ENCODE results near the gene CFAP74. TPM values are rescaled to one million over a fixed set of nuclear protein-coding genes. Genes with fewer than 3 reads are reported as not detected.

The CFAP74 gene
- total and polyA plus RNA-seq, 9 of the 15 experiments (the other 6 are each of a cell fraction or from before 2014, with no cell fraction given), result 0.03 to 0.15 (median 0.05) TPM; not detected in 6

DNA sequence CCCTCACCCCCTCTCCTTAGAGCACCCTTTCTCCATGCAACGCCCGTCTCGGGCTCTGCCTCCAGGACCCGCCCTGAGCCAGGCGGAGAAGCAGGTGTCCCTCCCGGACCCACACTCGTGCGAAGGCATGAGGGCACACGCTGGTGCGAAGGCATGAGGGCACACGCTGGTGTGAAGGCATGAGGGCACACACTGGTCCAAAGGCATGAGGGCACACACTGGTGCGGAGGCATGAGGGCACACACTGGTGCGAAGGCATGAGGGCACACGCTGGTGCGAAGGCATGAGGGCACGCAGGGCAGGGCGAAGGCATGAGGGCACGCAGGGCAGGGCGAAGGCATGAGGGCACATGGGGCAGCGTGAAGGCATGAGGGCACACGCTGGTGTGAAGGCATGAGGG lies 78.7 kb downstream of the CFAP74 start:
- H3K36me3 ChIP-seq (ENCODE audit: control insufficient read depth, insufficient read depth, low read length), result no peaks in the 10 kb centered on the region
- intact Hi-C loops (cut with micrococcal nuclease), result no loop called here
- H3K9me1 ChIP-seq (ENCODE audit: control insufficient read depth, insufficient read depth, low read length), result no peaks in the 10 kb centered on the region
- in situ Hi-C loops (cut with MboI), result no loop called here
- no peaks in the 10 kb centered on the region for H3K9me3 ChIP-seq (replicated peaks; ENCODE audit: control insufficient read depth, insufficient read depth, low read depth, low read length)
- FAIRE-seq (no peak), ATAC-seq (no peak), DNase-seq (ENCODE audit: extremely low read depth in 1 of 4, low spot score in 3 of 4) (no peak)
- peaks cover 0 to 88% of the 10 kb centered on the region in 2 experiments; a peak in 2 of 5 replicates for H3K4me1 ChIP-seq (replicated peaks in 1 of 2; ENCODE audit: control insufficient read depth in 2 of 2, insufficient read depth in 2 of 2, low read length in 2 of 2)
- TF ChIP-seq NR3C1 (CRISPR knock-in tag; IDR thresholded peaks at IDR 0.05), result 0 out of 2 replicates have a peak, but pooled peaks have one; percentile 0
- TF ChIP-seq HNRNPL (IDR thresholded peaks at IDR 0.05; ENCODE audit: low read depth, low read length), result peak; percentile 75; the same call in 1 of the 2 replicates
- no peak for TF ChIP-seq HNRNPK (IDR thresholded peaks at IDR 0.05; ENCODE audit: low read depth, low read length, poor library complexity, severe bottlenecking)
- peak; percentile 73; the same call in 1 of the 2 replicates for TF ChIP-seq CBFB (CRISPR knock-in tag; IDR thresholded peaks at IDR 0.05)
- peak; percentile 82; the same call in 1 of the 2 replicates for TF ChIP-seq IRF2 (CRISPR knock-in tag; IDR thresholded peaks at IDR 0.05)
- 30% methylated on average over 21 of the region's 21 CpGs for WGBS (ENCODE audit: insufficient coverage, low coverage, missing lambda C conversion rate)
- no peak overlapping the region for H3K4me3 ChIP-seq
- no peak overlapping the region for H2AFZ ChIP-seq (ENCODE audit: low read depth, low read length)
- H4K20me1 ChIP-seq (replicated peaks; ENCODE audit: control insufficient read depth, insufficient read depth, low read length), result peaks cover 8% of the 10 kb centered on the region
- no peaks in the 10 kb centered on the region for H3K79me2 ChIP-seq (ENCODE audit: control insufficient read depth, insufficient read depth, low read length)
- ChIA-PET CTCF (ENCODE audit: low intra/inter-chr PET ratio) (no interaction called here), POLR2A (interaction anchor here (1.7 kb wide), 1 partner anchor 16 kb away, joined by 9 read pairs; no protein-coding TSS in a partner anchor)
- H3K27me3 ChIP-seq (ENCODE audit: control insufficient read depth in 2 of 2, insufficient read depth in 2 of 2, low read length in 2 of 2), result peaks cover 20 to 62% of the 10 kb centered on the region in 2 experiments; a peak in 4 of 5 replicates
- H3K9ac ChIP-seq (ENCODE audit: insufficient read depth in 1 of 2, low read depth in 2 of 2, low read length in 2 of 2), result no peak overlapping the region
- H3K4me2 ChIP-seq (ENCODE audit: insufficient read depth, low read length), result no peak overlapping the region
- no TSS peak for BruUV-seq (replicated peaks)
- H3K27ac ChIP-seq (ENCODE audit: extremely low read depth, low read depth, low read length), result no peak overlapping the region

DNA sequence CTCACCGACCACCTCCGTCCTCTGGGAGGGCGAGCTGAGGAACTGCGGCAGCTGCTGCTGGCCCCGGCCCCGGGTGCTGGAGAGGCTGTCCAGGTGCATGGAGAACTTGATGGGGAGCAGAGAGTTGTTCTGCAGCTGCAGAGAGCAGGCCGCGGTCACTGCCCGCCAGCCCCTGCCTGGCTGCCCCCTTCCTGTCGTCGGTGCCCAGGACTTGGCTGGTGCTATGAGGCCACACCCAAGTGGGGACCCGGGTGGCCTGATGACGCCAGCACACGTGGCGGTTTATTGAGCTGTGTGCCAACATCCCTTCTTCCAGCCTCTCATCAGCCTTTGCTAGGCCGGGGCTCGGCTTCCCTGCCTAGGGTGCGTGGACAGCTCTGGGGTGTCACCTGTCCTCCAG lies 79.2 kb downstream of the CFAP74 start:
- intact Hi-C loops (cut with micrococcal nuclease), result no loop called here
- CTCF ChIA-PET (ENCODE audit: low intra/inter-chr PET ratio), result no interaction called here
- BruUV-seq (replicated peaks), result no TSS peak

More for the DNA sequence above, 79.2 kb downstream of the CFAP74 start:
- WGBS (ENCODE audit: insufficient coverage, low coverage, missing lambda C conversion rate), result 7% methylated on average over 18 of the region's 18 CpGs
- in situ Hi-C loops (cut with MboI), result no loop called here
- ATAC-seq (no peak), DNase-seq (ENCODE audit: extremely low read depth in 1 of 4, low spot score in 3 of 4) (no peak), FAIRE-seq (no peak)
- no peak overlapping the region for H3K27ac ChIP-seq (ENCODE audit: extremely low read depth, low read depth, low read length)
- no peaks in the 10 kb centered on the region for H3K9me3 ChIP-seq (replicated peaks; ENCODE audit: control insufficient read depth, insufficient read depth, low read depth, low read length)
- H3K4me3 ChIP-seq, result no peak overlapping the region
- peaks cover 19 to 57% of the 10 kb centered on the region in 2 experiments; a peak in 4 of 5 replicates for H3K27me3 ChIP-seq (ENCODE audit: control insufficient read depth in 2 of 2, insufficient read depth in 2 of 2, low read length in 2 of 2)
- no peaks in the 10 kb centered on the region for H3K36me3 ChIP-seq (ENCODE audit: control insufficient read depth, insufficient read depth, low read length)
- no peaks in the 10 kb centered on the region for H3K9me1 ChIP-seq (ENCODE audit: control insufficient read depth, insufficient read depth, low read length)
- no peak overlapping the region for H2AFZ ChIP-seq (ENCODE audit: low read depth, low read length)
- no peak overlapping the region for H3K4me2 ChIP-seq (ENCODE audit: insufficient read depth, low read length)
- no peak for TF ChIP-seq ATF7 (IDR thresholded peaks at IDR 0.05)
- 0 out of 2 replicates have a peak, but pooled peaks have one; percentile 38 for TF ChIP-seq NR3C1 (CRISPR knock-in tag; IDR thresholded peaks at IDR 0.05)
- peaks cover 8% of the 10 kb centered on the region for H4K20me1 ChIP-seq (replicated peaks; ENCODE audit: control insufficient read depth, insufficient read depth, low read length)
- H3K9ac ChIP-seq (ENCODE audit: insufficient read depth in 1 of 2, low read depth in 2 of 2, low read length in 2 of 2), result no peak overlapping the region
- H3K79me2 ChIP-seq (ENCODE audit: control insufficient read depth, insufficient read depth, low read length), result no peaks in the 10 kb centered on the region
- H3K4me1 ChIP-seq (replicated peaks in 1 of 2; ENCODE audit: control insufficient read depth in 2 of 2, insufficient read depth in 2 of 2, low read length in 2 of 2), result peaks cover 2 to 88% of the 10 kb centered on the region in 2 experiments; a peak in 2 of 5 replicates
- POLR2A ChIA-PET, result interaction anchor here (0.9 to 1.8 kb wide), 3 partner anchors 14 to 23 kb away, joined by 3 to 9 read pairs (median 4); no protein-coding TSS in a partner anchor
